Caco-2 (cell line): ENCODE data around the gene MED14. TPM values are rescaled to one million over a fixed set of nuclear protein-coding genes. Genes with fewer than 3 reads are reported as not detected.

Source experiments
- BruUV-seq: library from RNA; stranded (reverse); fragments of 400-500 nt; replicated peaks from 2 replicates; lab custom pipeline; 2021; lab: Mats Ljungman, UMichigan
- CTCF ChIA-PET: fragments of 300-600 bp; sonication (Branson Sonifier 250); formaldehyde crosslinking; loops from one replicate; lab custom pipeline; 2022; ENCODE audit warnings: antibody characterized with exemption; lab: Charles Lee
- POLR2A ChIA-PET: fragments of 300-600 bp; sonication (Branson Sonifier 250); formaldehyde crosslinking; loops from one replicate; lab custom pipeline; 2022; ENCODE audit warnings: antibody characterized with exemption; lab: Charles Lee
- DNase-seq, 2 experiments: peaks; one replicate each; pipeline versions ENCODE4 v3.0.0 to v3.0.0-alpha.2; 2020 to 2022
- H3K27me3 ChIP-seq: replicated peaks from 2 replicates; pipeline ENCODE4 v1.6.0; 2011; ENCODE audit warnings: low read length; ENCODE audit not compliant: control insufficient read depth, insufficient read depth
- H3K36me3 ChIP-seq: 2 replicates; pipeline ENCODE4 v1.5.1; 2011; ENCODE audit warnings: low read length; ENCODE audit not compliant: control insufficient read depth, insufficient read depth
- H3K4me1 ChIP-seq: fragments of 250-450 bp; sonication (Bioruptor Pico); 2 replicates; pipeline ENCODE4 v1.5.1; 2020; ENCODE audit warnings: mild to moderate bottlenecking
- H3K4me3 ChIP-seq: 2 replicates; pipeline ENCODE4 v1.5.1; 2011; ENCODE audit warnings: low read depth, mild to moderate bottlenecking, control low read depth, low read length
- H3K9me3 ChIP-seq: fragments of 250-450 bp; sonication (Bioruptor Pico); 2 replicates; pipeline ENCODE4 v1.5.1; 2020; ENCODE audit warnings: mild to moderate bottlenecking, moderate library complexity
- H3K27ac Mint-ChIP-seq: one replicate; pipeline ENCODE4 v1.8.0; 2022; ENCODE audit warnings: mixed read lengths; ENCODE audit not compliant: unreplicated experiment
- H3K27me3 Mint-ChIP-seq: one replicate; pipeline ENCODE4 v1.8.0; 2022; ENCODE audit warnings: mixed read lengths; ENCODE audit not compliant: insufficient read depth, unreplicated experiment
- H3K36me3 Mint-ChIP-seq: one replicate; pipeline ENCODE4 v1.8.0; 2022; ENCODE audit warnings: mild to moderate bottlenecking, mixed read lengths; ENCODE audit not compliant: insufficient read depth, unreplicated experiment
- H3K4me1 Mint-ChIP-seq: one replicate; pipeline ENCODE4 v1.8.0; 2022; ENCODE audit warnings: low read depth, mixed read lengths; ENCODE audit not compliant: unreplicated experiment
- H3K4me3 Mint-ChIP-seq: one replicate; pipeline ENCODE4 v1.8.0; 2022; ENCODE audit warnings: mild to moderate bottlenecking, moderate library complexity, mixed read lengths; ENCODE audit not compliant: unreplicated experiment
- H3K9me3 Mint-ChIP-seq: one replicate; pipeline ENCODE4 v1.8.0; 2022; ENCODE audit warnings: mixed read lengths; ENCODE audit not compliant: unreplicated experiment
- intact Hi-C: fragments of 100-400 bp; cut with micrococcal nuclease; formaldehyde crosslinking; loops from one replicate; pipeline ENCODE4 v1.10.0; 2022; ENCODE audit not compliant: unreplicated experiment
- total RNA-seq: library from RNA; stranded (reverse); gene quantifications from 2 replicates; pipeline ENCODE4 v1.2.3, GENCODE V29; 2022
- TF ChIP-seq, protein P1 (sequence below), 2 experiments: fragments of 200-600 bp in 1 of 2; IDR thresholded peaks; 1 replicate in 1 of 2; 2 replicates in 1 of 2; pipeline versions ENCODE4 v1.5.1 to v1.8.0; 2011 to 2022; ENCODE audit warnings: antibody characterized with exemption in 1 of 2, control low read depth in 1 of 2, inconsistent platforms in 1 of 2, low read depth in 1 of 2, low read length in 1 of 2, mild to moderate bottlenecking in 1 of 2, moderate library complexity in 1 of 2; ENCODE audit not compliant: insufficient read depth in 1 of 2, severe bottlenecking in 1 of 2, unreplicated experiment in 1 of 2

The MED14 gene
- total RNA-seq, 1 experiment from 2014 or later, result 42.6 TPM

GRCh38 chrX:40615976-40616375, 119.4 kb downstream of the MED14 start:
- Mint-ChIP-seq H3K9me3 (no peaks in the 10 kb centered on the region), H3K4me1 (no peaks in the 10 kb centered on the region), H3K36me3 (no peaks in the 10 kb centered on the region), H3K27ac (no peak overlapping the region), H3K4me3 (no peak overlapping the region), H3K27me3 (no peaks in the 10 kb centered on the region)
- Histone ChIP-seq H3K4me1 (no peaks in the 10 kb centered on the region), H3K27me3 (no peaks in the 10 kb centered on the region), H3K4me3 (no peak overlapping the region), H3K36me3 (no peaks in the 10 kb centered on the region), H3K9me3 (no peaks in the 10 kb centered on the region)
- TF ChIP-seq, protein P1, sequence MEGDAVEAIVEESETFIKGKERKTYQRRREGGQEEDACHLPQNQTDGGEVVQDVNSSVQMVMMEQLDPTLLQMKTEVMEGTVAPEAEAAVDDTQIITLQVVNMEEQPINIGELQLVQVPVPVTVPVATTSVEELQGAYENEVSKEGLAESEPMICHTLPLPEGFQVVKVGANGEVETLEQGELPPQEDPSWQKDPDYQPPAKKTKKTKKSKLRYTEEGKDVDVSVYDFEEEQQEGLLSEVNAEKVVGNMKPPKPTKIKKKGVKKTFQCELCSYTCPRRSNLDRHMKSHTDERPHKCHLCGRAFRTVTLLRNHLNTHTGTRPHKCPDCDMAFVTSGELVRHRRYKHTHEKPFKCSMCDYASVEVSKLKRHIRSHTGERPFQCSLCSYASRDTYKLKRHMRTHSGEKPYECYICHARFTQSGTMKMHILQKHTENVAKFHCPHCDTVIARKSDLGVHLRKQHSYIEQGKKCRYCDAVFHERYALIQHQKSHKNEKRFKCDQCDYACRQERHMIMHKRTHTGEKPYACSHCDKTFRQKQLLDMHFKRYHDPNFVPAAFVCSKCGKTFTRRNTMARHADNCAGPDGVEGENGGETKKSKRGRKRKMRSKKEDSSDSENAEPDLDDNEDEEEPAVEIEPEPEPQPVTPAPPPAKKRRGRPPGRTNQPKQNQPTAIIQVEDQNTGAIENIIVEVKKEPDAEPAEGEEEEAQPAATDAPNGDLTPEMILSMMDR (IDR thresholded peaks at IDR 0.05; ENCODE audit: insufficient read depth in 1 of 2, low read depth in 1 of 2, low read length in 1 of 2, severe bottlenecking in 1 of 2, unreplicated experiment in 1 of 2), result no peak
- no peak for DNase-seq
- no TSS peak for BruUV-seq
- ChIA-PET POLR2A (no interaction called here), CTCF (no interaction called here)
- intact Hi-C loops, result no loop called here

DNA sequence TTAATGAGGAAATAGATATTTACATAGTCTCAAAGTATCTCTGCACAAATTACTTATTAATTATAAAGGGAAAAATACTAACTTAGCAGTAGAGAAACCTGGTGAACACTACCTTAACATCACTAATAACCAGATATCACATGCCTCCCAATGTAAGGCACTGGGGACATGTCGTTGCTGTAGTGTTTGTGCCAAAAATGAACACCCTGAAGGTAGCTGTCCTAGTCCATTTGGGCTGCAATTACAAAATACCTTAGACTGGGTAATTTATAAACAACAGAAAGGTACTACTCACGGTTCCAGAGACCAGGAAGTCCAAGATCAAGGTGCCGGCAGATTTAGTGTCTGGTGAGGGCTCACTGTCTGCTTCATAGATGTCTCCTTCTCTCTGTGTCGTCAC, 122.8 kb downstream of the MED14 start:
- TF ChIP-seq, protein P1 (IDR thresholded peaks at IDR 0.05; ENCODE audit: insufficient read depth in 1 of 2, low read depth in 1 of 2, low read length in 1 of 2, severe bottlenecking in 1 of 2, unreplicated experiment in 1 of 2), result no peak
- intact Hi-C loops, result no loop called here
- no peak overlapping the region for H3K27ac Mint-ChIP-seq

GRCh38 chrX:40607381-40607780, 128.0 kb downstream of the MED14 start:
- H3K27ac Mint-ChIP-seq, result no peak overlapping the region
- H3K27me3 ChIP-seq, result no peaks in the 10 kb centered on the region
- peaks cover 14% of the 10 kb centered on the region for H3K36me3 Mint-ChIP-seq
- H3K27me3 Mint-ChIP-seq, result no peaks in the 10 kb centered on the region
- ChIA-PET POLR2A (no interaction called here), CTCF (no interaction called here)
- intact Hi-C loops, result no loop called here
- no peak for DNase-seq
- no peak overlapping the region for H3K4me3 Mint-ChIP-seq
- H3K9me3 Mint-ChIP-seq, result no peaks in the 10 kb centered on the region
- no peaks in the 10 kb centered on the region for H3K36me3 ChIP-seq
- H3K4me1 Mint-ChIP-seq, result no peaks in the 10 kb centered on the region
- TF ChIP-seq, protein P1 (IDR thresholded peaks at IDR 0.05; ENCODE audit: insufficient read depth in 1 of 2, low read depth in 1 of 2, low read length in 1 of 2, severe bottlenecking in 1 of 2, unreplicated experiment in 1 of 2), result no peak
- H3K9me3 ChIP-seq, result no peaks in the 10 kb centered on the region
- no peaks in the 10 kb centered on the region for H3K4me1 ChIP-seq
- no peak overlapping the region for H3K4me3 ChIP-seq
- no TSS peak for BruUV-seq

More for the DNA sequence above, 122.8 kb downstream of the MED14 start:
- DNase-seq, result no peak
- H3K4me1 ChIP-seq, result no peaks in the 10 kb centered on the region
- no peak overlapping the region for H3K4me3 Mint-ChIP-seq
- no peaks in the 10 kb centered on the region for H3K27me3 Mint-ChIP-seq
- H3K27me3 ChIP-seq, result no peaks in the 10 kb centered on the region
- POLR2A ChIA-PET, result no interaction called here
- H3K4me1 Mint-ChIP-seq, result no peaks in the 10 kb centered on the region
- no peaks in the 10 kb centered on the region for H3K9me3 Mint-ChIP-seq
- H3K36me3 Mint-ChIP-seq, result no peaks in the 10 kb centered on the region
- H3K36me3 ChIP-seq, result no peaks in the 10 kb centered on the region
- H3K9me3 ChIP-seq, result no peaks in the 10 kb centered on the region
- CTCF ChIA-PET, result no interaction called here
- no TSS peak for BruUV-seq
- H3K4me3 ChIP-seq, result no peak overlapping the region
